Caco-2 (cell line): ENCODE measurements around the gene HMG20A. TPM values are rescaled to one million over a fixed set of nuclear protein-coding genes. Genes with fewer than 3 reads are reported as not detected.
"Not testable (repeated sequence)": the region's sequence is repeated elsewhere in the genome, so short reads cannot be mapped to it uniquely, and the experiment has no call there.

Source experiments
- BruUV-seq: library from RNA; stranded (reverse); fragments of 400-500 nt; replicated peaks from 2 replicates; lab custom pipeline; 2021; lab: Mats Ljungman, UMichigan
- CTCF ChIA-PET: fragments of 300-600 bp; sonication (Branson Sonifier 250); formaldehyde crosslinking; loops from one replicate; lab custom pipeline; 2022; ENCODE audit warnings: antibody characterized with exemption; lab: Charles Lee
- POLR2A ChIA-PET: fragments of 300-600 bp; sonication (Branson Sonifier 250); formaldehyde crosslinking; loops from one replicate; lab custom pipeline; 2022; ENCODE audit warnings: antibody characterized with exemption; lab: Charles Lee
- DNase-seq, 2 experiments: peaks; one replicate each; pipeline versions ENCODE4 v3.0.0 to v3.0.0-alpha.2; 2020 to 2022
- H3K27me3 ChIP-seq: replicated peaks from 2 replicates; pipeline ENCODE4 v1.6.0; 2011; ENCODE audit warnings: low read length; ENCODE audit not compliant: control insufficient read depth, insufficient read depth
- H3K36me3 ChIP-seq: 2 replicates; pipeline ENCODE4 v1.5.1; 2011; ENCODE audit warnings: low read length; ENCODE audit not compliant: control insufficient read depth, insufficient read depth
- H3K4me1 ChIP-seq: fragments of 250-450 bp; sonication (Bioruptor Pico); 2 replicates; pipeline ENCODE4 v1.5.1; 2020; ENCODE audit warnings: mild to moderate bottlenecking
- H3K4me3 ChIP-seq: 2 replicates; pipeline ENCODE4 v1.5.1; 2011; ENCODE audit warnings: low read depth, mild to moderate bottlenecking, control low read depth, low read length
- H3K9me3 ChIP-seq: fragments of 250-450 bp; sonication (Bioruptor Pico); 2 replicates; pipeline ENCODE4 v1.5.1; 2020; ENCODE audit warnings: mild to moderate bottlenecking, moderate library complexity
- H3K27ac Mint-ChIP-seq: one replicate; pipeline ENCODE4 v1.8.0; 2022; ENCODE audit warnings: mixed read lengths; ENCODE audit not compliant: unreplicated experiment
- H3K27me3 Mint-ChIP-seq: one replicate; pipeline ENCODE4 v1.8.0; 2022; ENCODE audit warnings: mixed read lengths; ENCODE audit not compliant: insufficient read depth, unreplicated experiment
- H3K36me3 Mint-ChIP-seq: one replicate; pipeline ENCODE4 v1.8.0; 2022; ENCODE audit warnings: mild to moderate bottlenecking, mixed read lengths; ENCODE audit not compliant: insufficient read depth, unreplicated experiment
- H3K4me1 Mint-ChIP-seq: one replicate; pipeline ENCODE4 v1.8.0; 2022; ENCODE audit warnings: low read depth, mixed read lengths; ENCODE audit not compliant: unreplicated experiment
- H3K4me3 Mint-ChIP-seq: one replicate; pipeline ENCODE4 v1.8.0; 2022; ENCODE audit warnings: mild to moderate bottlenecking, moderate library complexity, mixed read lengths; ENCODE audit not compliant: unreplicated experiment
- H3K9me3 Mint-ChIP-seq: one replicate; pipeline ENCODE4 v1.8.0; 2022; ENCODE audit warnings: mixed read lengths; ENCODE audit not compliant: unreplicated experiment
- intact Hi-C: fragments of 100-400 bp; cut with micrococcal nuclease; formaldehyde crosslinking; loops from one replicate; pipeline ENCODE4 v1.10.0; 2022; ENCODE audit not compliant: unreplicated experiment
- total RNA-seq: library from RNA; stranded (reverse); gene quantifications from 2 replicates; pipeline ENCODE4 v1.2.3, GENCODE V29; 2022
- TF ChIP-seq, protein P1 (sequence below), 2 experiments: fragments of 200-600 bp in 1 of 2; IDR thresholded peaks; 1 replicate in 1 of 2; 2 replicates in 1 of 2; pipeline versions ENCODE4 v1.5.1 to v1.8.0; 2011 to 2022; ENCODE audit warnings: antibody characterized with exemption in 1 of 2, control low read depth in 1 of 2, inconsistent platforms in 1 of 2, low read depth in 1 of 2, low read length in 1 of 2, mild to moderate bottlenecking in 1 of 2, moderate library complexity in 1 of 2; ENCODE audit not compliant: insufficient read depth in 1 of 2, severe bottlenecking in 1 of 2, unreplicated experiment in 1 of 2

HMG20A gene
- total RNA-seq, 1 experiment from 2014 or later, result 34.0 TPM

DNA sequence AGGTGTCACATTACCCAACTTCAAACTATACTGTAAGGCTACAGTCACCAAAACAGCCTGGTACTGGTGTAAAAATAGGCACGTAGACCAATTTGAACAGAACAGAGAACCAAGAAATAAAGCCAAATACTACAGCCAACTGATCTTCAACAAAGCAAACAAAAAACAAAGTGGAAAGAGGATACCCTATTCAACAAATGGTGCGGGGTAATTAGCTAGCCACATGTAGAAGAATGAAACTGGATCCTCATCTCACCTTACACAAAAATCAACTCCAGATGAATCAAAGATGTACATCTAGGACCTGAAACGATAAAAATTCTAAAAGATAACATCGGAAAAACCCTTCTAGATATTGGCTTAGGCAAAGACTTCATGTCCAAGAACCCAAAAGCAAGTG is 13.8 kb upstream of the HMG20A start:
- Histone ChIP-seq H3K4me1 (peaks cover 8% of the 10 kb centered on the region), H3K36me3 (no peaks in the 10 kb centered on the region), H3K27me3 (no peaks in the 10 kb centered on the region), H3K9me3 (no peaks in the 10 kb centered on the region), H3K4me3 (no peak overlapping the region)
- Mint-ChIP-seq H3K36me3 (no peaks in the 10 kb centered on the region), H3K27ac (no peak overlapping the region), H3K4me3 (no peak overlapping the region), H3K4me1 (peaks cover 2% of the 10 kb centered on the region), H3K27me3 (no peaks in the 10 kb centered on the region), H3K9me3 (no peaks in the 10 kb centered on the region)
- POLR2A ChIA-PET, result no interaction called here
- CTCF ChIA-PET, result no interaction called here
- intact Hi-C loops, result no loop called here
- no TSS peak for BruUV-seq
- TF ChIP-seq, protein P1, sequence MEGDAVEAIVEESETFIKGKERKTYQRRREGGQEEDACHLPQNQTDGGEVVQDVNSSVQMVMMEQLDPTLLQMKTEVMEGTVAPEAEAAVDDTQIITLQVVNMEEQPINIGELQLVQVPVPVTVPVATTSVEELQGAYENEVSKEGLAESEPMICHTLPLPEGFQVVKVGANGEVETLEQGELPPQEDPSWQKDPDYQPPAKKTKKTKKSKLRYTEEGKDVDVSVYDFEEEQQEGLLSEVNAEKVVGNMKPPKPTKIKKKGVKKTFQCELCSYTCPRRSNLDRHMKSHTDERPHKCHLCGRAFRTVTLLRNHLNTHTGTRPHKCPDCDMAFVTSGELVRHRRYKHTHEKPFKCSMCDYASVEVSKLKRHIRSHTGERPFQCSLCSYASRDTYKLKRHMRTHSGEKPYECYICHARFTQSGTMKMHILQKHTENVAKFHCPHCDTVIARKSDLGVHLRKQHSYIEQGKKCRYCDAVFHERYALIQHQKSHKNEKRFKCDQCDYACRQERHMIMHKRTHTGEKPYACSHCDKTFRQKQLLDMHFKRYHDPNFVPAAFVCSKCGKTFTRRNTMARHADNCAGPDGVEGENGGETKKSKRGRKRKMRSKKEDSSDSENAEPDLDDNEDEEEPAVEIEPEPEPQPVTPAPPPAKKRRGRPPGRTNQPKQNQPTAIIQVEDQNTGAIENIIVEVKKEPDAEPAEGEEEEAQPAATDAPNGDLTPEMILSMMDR (IDR thresholded peaks at IDR 0.05; ENCODE audit: insufficient read depth in 1 of 2, low read depth in 1 of 2, low read length in 1 of 2, severe bottlenecking in 1 of 2, unreplicated experiment in 1 of 2), result no peak
- DNase-seq, result no peak

- no peaks in the 10 kb centered on the region for H3K36me3 ChIP-seq
- intact Hi-C loops, result no loop called here
- no TSS peak for BruUV-seq
- Mint-ChIP-seq H3K27me3 (no peaks in the 10 kb centered on the region), H3K4me3 (no peak overlapping the region), H3K27ac (peak overlapping the region; percentile 17), H3K36me3 (no peaks in the 10 kb centered on the region), H3K4me1 (peaks cover 9% of the 10 kb centered on the region), H3K9me3 (no peaks in the 10 kb centered on the region)
- no peak for DNase-seq
- POLR2A ChIA-PET, result interaction anchor here (0.6 kb wide), 1 partner anchor 311 kb away, joined by 3 read pairs; no protein-coding TSS in a partner anchor
- H3K4me1 ChIP-seq, result peaks cover 10% of the 10 kb centered on the region
- no peak overlapping the region for H3K4me3 ChIP-seq
- CTCF ChIA-PET, result no interaction called here
- H3K27me3 ChIP-seq, result no peaks in the 10 kb centered on the region
- TF ChIP-seq, protein P1 (IDR thresholded peaks at IDR 0.05; ENCODE audit: insufficient read depth in 1 of 2, low read depth in 1 of 2, low read length in 1 of 2, severe bottlenecking in 1 of 2, unreplicated experiment in 1 of 2), result no peak
- no peaks in the 10 kb centered on the region for H3K9me3 ChIP-seq
Observed at GRCh38 chr15:77409259-77410156, 11.2 kb upstream of the HMG20A start.

GRCh38 chr15:77410157-77410500 is 10.6 kb upstream of the HMG20A start:
- H3K4me3 Mint-ChIP-seq, H3K4me3 ChIP-seq, H3K36me3 Mint-ChIP-seq, BruUV-seq, H3K4me1 ChIP-seq, H3K36me3 ChIP-seq, H3K27me3 ChIP-seq, H3K4me1 Mint-ChIP-seq, CTCF ChIA-PET, H3K9me3 Mint-ChIP-seq, H3K27me3 Mint-ChIP-seq, DNase-seq, H3K9me3 ChIP-seq, intact Hi-C loops: not testable (repeated sequence)
- peak overlapping the region; percentile 17 for H3K27ac Mint-ChIP-seq
- POLR2A ChIA-PET, result interaction anchor here (0.6 kb wide), 1 partner anchor 311 kb away, joined by 3 read pairs; no protein-coding TSS in a partner anchor
